ENCODE data around the gene LY6G5B.
"Not testable (repeated sequence)": the region's sequence is repeated elsewhere in the genome, so short reads cannot be mapped to it uniquely, and the experiment has no call there.

The LY6G5B gene

GRCh38 chr6:31706599-31706998 lies 36.8 kb downstream of the LY6G5B start, which contains the start of gene LY6G6F:
LY6G6F (plus strand) TSS chr6:31706866; CDS start chr6:31706907, 41 bp downstream.
- DNase-seq, result no peak
- in situ Hi-C loops (cut with HindIII; ENCODE audit: low pct_ligation_motif_present, low pct_unique_long_range_greater_than_20kb, low sequenced_read_pairs), result no loop called here

GRCh38 chr6:31707701-31708100 lies 37.9 kb downstream of the LY6G5B start:
- DNase-seq, result no peak
- in situ Hi-C loops (cut with HindIII; ENCODE audit: low pct_ligation_motif_present, low pct_unique_long_range_greater_than_20kb, low sequenced_read_pairs), result no loop called here

- in situ Hi-C loops (cut with HindIII; ENCODE audit: low pct_ligation_motif_present, low pct_unique_long_range_greater_than_20kb, low sequenced_read_pairs), result no loop called here
Observed at GRCh38 chr6:31708224-31708623, 38.4 kb downstream of the LY6G5B start.

GRCh38 chr6:31709157-31709556 lies 39.4 kb downstream of the LY6G5B start:
- in situ Hi-C loops (cut with HindIII; ENCODE audit: low pct_ligation_motif_present, low pct_unique_long_range_greater_than_20kb, low sequenced_read_pairs), result not testable (repeated sequence)

More at GRCh38 chr6:31708224-31708623, 38.4 kb downstream of the LY6G5B start:
- no peak for DNase-seq

GRCh38 chr6:31710523-31711219 lies 40.9 kb downstream of the LY6G5B start:
- in situ Hi-C loops (cut with HindIII; ENCODE audit: low pct_ligation_motif_present, low pct_unique_long_range_greater_than_20kb, low sequenced_read_pairs), result no loop called here
- DNase-seq, result no peak

More at GRCh38 chr6:31709157-31709556, 39.4 kb downstream of the LY6G5B start:
- DNase-seq, result not testable (repeated sequence)

- in situ Hi-C loops (cut with HindIII; ENCODE audit: low pct_ligation_motif_present, low pct_unique_long_range_greater_than_20kb, low sequenced_read_pairs), result no loop called here
- DNase-seq, result no peak
Observed at GRCh38 chr6:31711233-31711632, 41.5 kb downstream of the LY6G5B start.

- DNase-seq, result peak; percentile 22
- in situ Hi-C loops (cut with HindIII; ENCODE audit: low pct_ligation_motif_present, low pct_unique_long_range_greater_than_20kb, low sequenced_read_pairs), result no loop called here
Observed at GRCh38 chr6:31712296-31712695, 42.5 kb downstream of the LY6G5B start.

- DNase-seq, result no peak
- in situ Hi-C loops (cut with HindIII; ENCODE audit: low pct_ligation_motif_present, low pct_unique_long_range_greater_than_20kb, low sequenced_read_pairs), result no loop called here
Observed at GRCh38 chr6:31713465-31713864, 43.7 kb downstream of the LY6G5B start.

- no peak for DNase-seq
- in situ Hi-C loops (cut with HindIII; ENCODE audit: low pct_ligation_motif_present, low pct_unique_long_range_greater_than_20kb, low sequenced_read_pairs), result no loop called here
Observed at GRCh38 chr6:31713991-31714684, 44.4 kb downstream of the LY6G5B start.

- in situ Hi-C loops (cut with HindIII; ENCODE audit: low pct_ligation_motif_present, low pct_unique_long_range_greater_than_20kb, low sequenced_read_pairs), result no loop called here
- no peak for DNase-seq
Observed at GRCh38 chr6:31715022-31715958, 45.5 kb downstream of the LY6G5B start, which contains the start of gene LY6G6D. LY6G6D (plus strand) TSS chr6:31715348; CDS start chr6:31715356, 8 bp downstream.

- in situ Hi-C loops (cut with HindIII; ENCODE audit: low pct_ligation_motif_present, low pct_unique_long_range_greater_than_20kb, low sequenced_read_pairs), result no loop called here
- DNase-seq, result no peak
Observed at GRCh38 chr6:31717499-31718222, 47.9 kb downstream of the LY6G5B start.

- in situ Hi-C loops (cut with HindIII; ENCODE audit: low pct_ligation_motif_present, low pct_unique_long_range_greater_than_20kb, low sequenced_read_pairs), result no loop called here
- no peak for DNase-seq
Observed at GRCh38 chr6:31718265-31718664, 48.5 kb downstream of the LY6G5B start.

- DNase-seq, result no peak
- in situ Hi-C loops (cut with HindIII; ENCODE audit: low pct_ligation_motif_present, low pct_unique_long_range_greater_than_20kb, low sequenced_read_pairs), result no loop called here
Observed at GRCh38 chr6:31719001-31719400, 49.2 kb downstream of the LY6G5B start.

GRCh38 chr6:31720196-31720770 lies 50.5 kb downstream of the LY6G5B start:
- no peak for DNase-seq
- in situ Hi-C loops (cut with HindIII; ENCODE audit: low pct_ligation_motif_present, low pct_unique_long_range_greater_than_20kb, low sequenced_read_pairs), result no loop called here

- in situ Hi-C loops (cut with HindIII; ENCODE audit: low pct_ligation_motif_present, low pct_unique_long_range_greater_than_20kb, low sequenced_read_pairs), result no loop called here
- no peak for DNase-seq
Observed at GRCh38 chr6:31721351-31722020, 51.7 kb downstream of the LY6G5B start, which contains the start of gene LY6G6C. LY6G6C (minus strand) TSS chr6:31721746; CDS start chr6:31721679, 67 bp downstream.

GRCh38 chr6:31722173-31722572 lies 52.4 kb downstream of the LY6G5B start:
- in situ Hi-C loops (cut with HindIII; ENCODE audit: low pct_ligation_motif_present, low pct_unique_long_range_greater_than_20kb, low sequenced_read_pairs), result no loop called here
- DNase-seq, result no peak
